HEK293 (cell line): ENCODE data around the gene OR6X1.

Experiments
- ATF2 ChIP-seq: fragments of 450-650 bp; formaldehyde crosslinking; IDR thresholded peaks from 2 replicates; pipeline ENCODE4 v1.5.1; 2016; ENCODE audit warnings: missing biosample characterization, missing genetic modification characterization, low read depth
- CTCF ChIP-seq: fragments of 450-650 bp; formaldehyde crosslinking; IDR thresholded peaks from 2 replicates; pipeline ENCODE4 v1.5.1; 2016; ENCODE audit warnings: missing biosample characterization, missing genetic modification characterization
- KLF16 ChIP-seq: fragments of 450-650 bp; formaldehyde crosslinking; IDR thresholded peaks from 2 replicates; pipeline ENCODE4 v1.5.1; 2017; ENCODE audit warnings: missing biosample characterization, missing genetic modification characterization
- PBX3 ChIP-seq: sonication (generic); formaldehyde crosslinking; IDR thresholded peaks from 2 replicates; pipeline ENCODE4 v1.8.1; 2022; ENCODE audit warnings: mild to moderate bottlenecking, moderate library complexity, missing genetic modification reagents
- REST ChIP-seq: fragments of 450-650 bp; formaldehyde crosslinking; IDR thresholded peaks from 2 replicates; pipeline ENCODE4 v1.5.1; 2016; ENCODE audit warnings: missing biosample characterization, missing genetic modification characterization
- SP7 ChIP-seq: fragments of 450-650 bp; formaldehyde crosslinking; IDR thresholded peaks from 2 replicates; pipeline ENCODE4 v1.5.1; 2016; ENCODE audit warnings: missing biosample characterization, missing genetic modification characterization
- ZNF280D ChIP-seq: fragments of 450-650 bp; formaldehyde crosslinking; IDR thresholded peaks from 2 replicates; pipeline ENCODE4 v1.5.1; 2016; ENCODE audit warnings: missing biosample characterization, missing genetic modification characterization
- ZNF292 ChIP-seq: fragments of 450-650 bp; formaldehyde crosslinking; IDR thresholded peaks from 2 replicates; pipeline ENCODE4 v1.5.1; 2016; ENCODE audit warnings: low read depth, missing biosample characterization, missing genetic modification characterization, borderline replicate concordance
- ZNF521 ChIP-seq: fragments of 450-650 bp; formaldehyde crosslinking; IDR thresholded peaks from 2 replicates; pipeline ENCODE4 v1.5.1; 2017; ENCODE audit warnings: missing biosample characterization, mild to moderate bottlenecking, missing genetic modification characterization
- ZNF530 ChIP-seq: fragments of 450-650 bp; formaldehyde crosslinking; IDR thresholded peaks from 2 replicates; pipeline ENCODE4 v1.5.1; 2016; ENCODE audit warnings: low read depth, missing biosample characterization, missing genetic modification characterization
- ZNF629 ChIP-seq: fragments of 450-650 bp; formaldehyde crosslinking; IDR thresholded peaks from 2 replicates; pipeline ENCODE4 v1.5.1; 2017; ENCODE audit warnings: missing biosample characterization, missing genetic modification characterization
- ZNF645 ChIP-seq: fragments of 450-650 bp; formaldehyde crosslinking; IDR thresholded peaks from 2 replicates; pipeline ENCODE4; 2016; ENCODE audit warnings: missing biosample characterization, missing genetic modification characterization
- ZNF830 ChIP-seq: fragments of 450-650 bp; IDR thresholded peaks from 2 replicates; pipeline ENCODE4 v1.5.0; 2018; ENCODE audit warnings: missing biosample characterization, missing genetic modification characterization, low read depth, mild to moderate bottlenecking, moderate library complexity

GRCh38 chr11:123741159-123742030 is 12.9 kb downstream of the OR6X1 start, which contains the start of gene ZNF202:
- TF ChIP-seq ZNF280D (tag by site-specific recombination): no peak
- TF ChIP-seq CTCF (tag by site-specific recombination): peak; percentile 75
- no peak for TF ChIP-seq ZNF645
- no peak for TF ChIP-seq PBX3 (CRISPR knock-in tag)
- peak; percentile 93 for TF ChIP-seq KLF16
- peak; percentile 74; the same call in 1 of the 2 replicates for TF ChIP-seq SP7
- TF ChIP-seq ZNF530: no peak
- TF ChIP-seq ATF2 (tag by site-specific recombination): no peak
- TF ChIP-seq ZNF830: no peak
- no peak for TF ChIP-seq ZNF629 (tag by site-specific recombination)
- TF ChIP-seq REST (tag by site-specific recombination): no peak
- TF ChIP-seq ZNF292: no peak
- no peak for TF ChIP-seq ZNF521 (tag by site-specific recombination)
